Muscle layer of colon (tissue), 2 donors: ENCODE data around the gene ZNF283.
"Not testable (repeated sequence)": the region's sequence is repeated elsewhere in the genome, so short reads cannot be mapped to it uniquely, and the experiment has no call there.

Experiments
- H3K27ac ChIP-seq: one replicate; pipeline ENCODE4 v1.7.0; 2013; ENCODE audit warnings: low read depth, mild to moderate bottlenecking, low read length, moderate library complexity
- H3K27me3 ChIP-seq, 2 donors: one replicate each; pipeline ENCODE4 v1.7.0; 2013; ENCODE audit warnings: low read length in 2 of 2, mild to moderate bottlenecking in 2 of 2; ENCODE audit not compliant: insufficient read depth in 2 of 2, control insufficient read depth in 1 of 2
- H3K36me3 ChIP-seq: one replicate; pipeline ENCODE4 v1.7.0; 2013; ENCODE audit warnings: mild to moderate bottlenecking, low read length; ENCODE audit not compliant: insufficient read depth
- H3K4me1 ChIP-seq: one replicate; pipeline ENCODE4 v1.7.0; 2013; ENCODE audit warnings: mild to moderate bottlenecking, low read length; ENCODE audit not compliant: insufficient read depth
- H3K4me3 ChIP-seq, 2 donors: one replicate each; pipeline ENCODE4 v1.7.0; 2013; ENCODE audit warnings: low read length in 2 of 2, low read depth in 1 of 2, mild to moderate bottlenecking in 1 of 2, moderate library complexity in 1 of 2
- H3K9ac ChIP-seq: one replicate; pipeline ENCODE4 v1.7.0; 2013; ENCODE audit warnings: low read length
- H3K9me3 ChIP-seq: one replicate; pipeline ENCODE4 v1.7.0; 2013; ENCODE audit warnings: mild to moderate bottlenecking, low read length
- donor health status: abdominal sarcoma.
- donor health status: Adenocarcinoma of cecum.

ZNF283 gene

DNA sequence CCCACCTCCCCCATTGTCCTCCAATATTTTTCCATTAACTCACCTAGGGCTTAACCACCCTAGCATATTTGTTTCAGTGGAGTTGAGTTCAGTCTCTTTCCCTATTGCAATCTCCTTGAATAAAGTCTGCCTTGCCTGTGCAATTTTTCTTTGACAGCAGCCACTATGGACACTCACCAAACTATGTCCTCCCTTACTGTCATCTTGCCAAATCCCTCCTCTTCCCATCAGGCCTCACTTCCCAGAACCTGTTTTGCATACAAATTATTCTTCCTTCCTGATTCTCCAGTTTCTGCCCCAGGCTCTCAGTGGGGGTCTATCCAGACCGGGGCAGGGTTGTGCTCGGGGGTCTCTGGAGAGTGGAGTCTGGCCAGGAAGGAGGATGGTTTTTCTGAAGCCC, 22.7 kb upstream of the ZNF283 start:
- Histone ChIP-seq H3K4me1 (no peaks in the 10 kb centered on the region), H3K9ac (no peak overlapping the region), H3K36me3 (no peaks in the 10 kb centered on the region), H3K4me3 (no peak overlapping the region), H3K27me3 (no peaks in the 10 kb centered on the region), H3K27ac (no peak overlapping the region), H3K9me3 (no peaks in the 10 kb centered on the region)

GRCh38 chr19:43806401-43806800, 20.7 kb upstream of the ZNF283 start:
- H3K9me3 ChIP-seq, H3K27ac ChIP-seq, H3K4me1 ChIP-seq, H3K9ac ChIP-seq, H3K27me3 ChIP-seq, H3K4me3 ChIP-seq, H3K36me3 ChIP-seq: not testable (repeated sequence)

- H3K4me3 ChIP-seq = no peak overlapping the region
- no peaks in the 10 kb centered on the region for H3K9me3 ChIP-seq
- no peaks in the 10 kb centered on the region for H3K36me3 ChIP-seq
- no peaks in the 10 kb centered on the region for H3K27me3 ChIP-seq
- H3K9ac ChIP-seq = no peak overlapping the region
- no peaks in the 10 kb centered on the region for H3K4me1 ChIP-seq
- H3K27ac ChIP-seq = no peak overlapping the region
These were observed 20.3 kb upstream of the ZNF283 start for GRCh38 chr19:43806848-43807247.

GRCh38 chr19:43807651-43808050, 19.5 kb upstream of the ZNF283 start:
- no peak overlapping the region for H3K9ac ChIP-seq
- no peaks in the 10 kb centered on the region for H3K36me3 ChIP-seq
- H3K27me3 ChIP-seq = no peaks in the 10 kb centered on the region
- H3K9me3 ChIP-seq = no peaks in the 10 kb centered on the region
- H3K4me3 ChIP-seq = no peak overlapping the region
- no peak overlapping the region for H3K27ac ChIP-seq
- no peaks in the 10 kb centered on the region for H3K4me1 ChIP-seq

DNA sequence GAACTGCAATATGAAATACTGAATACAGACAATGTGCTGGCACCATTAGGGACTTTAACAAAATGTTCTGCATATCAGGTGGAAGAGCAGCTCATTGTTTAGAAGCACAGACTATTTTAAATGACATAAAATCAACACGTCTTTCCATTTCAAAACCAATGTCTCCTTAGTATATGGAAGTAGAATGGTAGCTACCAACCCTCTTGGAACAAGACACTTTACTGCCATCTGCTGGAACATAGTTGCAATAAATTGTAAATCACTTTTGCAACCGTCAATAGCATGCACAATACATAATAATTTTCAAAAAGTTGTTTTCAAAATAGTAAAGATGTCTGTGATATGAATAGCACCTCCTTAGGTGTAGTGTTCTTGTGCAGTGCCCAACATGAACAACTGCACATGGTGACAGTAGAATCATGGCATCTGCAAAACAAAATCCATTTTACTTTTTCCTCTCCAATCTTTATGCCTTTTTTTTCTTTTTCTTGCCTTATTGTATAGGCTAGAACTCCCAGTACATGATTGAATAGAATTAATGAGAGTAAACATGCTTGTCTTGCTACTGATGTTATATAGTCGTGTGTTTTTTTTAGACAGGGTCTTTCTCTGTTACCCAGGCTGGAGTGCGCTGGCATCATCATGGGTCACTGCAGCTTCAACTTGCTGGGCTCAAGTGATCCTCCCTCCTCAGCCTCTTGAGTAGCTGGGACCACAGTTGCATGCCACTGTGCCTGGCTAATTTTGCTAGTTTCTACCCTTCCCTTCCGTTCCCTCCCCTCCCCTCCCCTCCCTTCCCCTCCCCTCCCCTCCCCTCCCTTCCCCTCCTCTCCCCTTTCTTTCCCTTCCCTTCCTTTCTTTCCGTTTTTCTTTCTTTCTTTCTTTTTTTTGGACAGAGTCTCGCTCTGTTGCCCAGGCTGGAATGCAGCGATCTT, 17.1 kb upstream of the ZNF283 start:
- no peaks in the 10 kb centered on the region for H3K9me3 ChIP-seq
- no peaks in the 10 kb centered on the region for H3K36me3 ChIP-seq
- no peak overlapping the region for H3K4me3 ChIP-seq
- H3K4me1 ChIP-seq = no peaks in the 10 kb centered on the region
- H3K27me3 ChIP-seq = no peaks in the 10 kb centered on the region
- H3K27ac ChIP-seq = no peak overlapping the region
- no peak overlapping the region for H3K9ac ChIP-seq

DNA sequence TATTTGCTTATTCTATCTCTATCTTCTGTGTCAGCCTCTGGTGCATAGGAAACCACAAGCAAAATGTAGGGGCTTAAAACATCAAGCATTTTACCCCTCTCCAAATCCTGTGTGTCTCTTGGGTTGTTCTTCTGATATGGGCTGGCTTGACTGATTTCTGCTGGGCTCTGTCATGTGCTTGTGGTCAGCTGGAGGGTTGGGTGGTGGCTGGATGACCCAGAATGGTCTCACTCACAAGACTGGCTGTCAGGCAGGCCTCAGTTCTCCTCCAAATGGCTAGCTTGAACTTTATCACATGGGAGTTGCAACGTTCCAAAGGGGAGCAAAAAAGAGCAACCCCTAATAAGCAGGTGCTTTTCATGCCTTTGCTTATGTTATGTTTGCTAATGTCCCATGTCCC, 15.3 kb upstream of the ZNF283 start:
- H3K27me3 ChIP-seq = no peaks in the 10 kb centered on the region
- no peak overlapping the region for H3K9ac ChIP-seq
- no peak overlapping the region for H3K27ac ChIP-seq
- H3K36me3 ChIP-seq = no peaks in the 10 kb centered on the region
- no peaks in the 10 kb centered on the region for H3K9me3 ChIP-seq
- no peaks in the 10 kb centered on the region for H3K4me1 ChIP-seq
- H3K4me3 ChIP-seq = no peak overlapping the region

GRCh38 chr19:43812259-43812658, 14.9 kb upstream of the ZNF283 start:
- Histone ChIP-seq H3K4me1 (no peaks in the 10 kb centered on the region), H3K36me3 (no peaks in the 10 kb centered on the region), H3K9me3 (no peaks in the 10 kb centered on the region), H3K4me3 (no peak overlapping the region), H3K27ac (no peak overlapping the region), H3K27me3 (no peaks in the 10 kb centered on the region), H3K9ac (no peak overlapping the region)

- Histone ChIP-seq H3K9me3 (no peaks in the 10 kb centered on the region), H3K4me1 (no peaks in the 10 kb centered on the region), H3K36me3 (no peaks in the 10 kb centered on the region), H3K9ac (no peak overlapping the region), H3K4me3 (no peak overlapping the region), H3K27me3 (no peaks in the 10 kb centered on the region), H3K27ac (no peak overlapping the region)
These were observed 14.4 kb upstream of the ZNF283 start for GRCh38 chr19:43812688-43813087.

DNA sequence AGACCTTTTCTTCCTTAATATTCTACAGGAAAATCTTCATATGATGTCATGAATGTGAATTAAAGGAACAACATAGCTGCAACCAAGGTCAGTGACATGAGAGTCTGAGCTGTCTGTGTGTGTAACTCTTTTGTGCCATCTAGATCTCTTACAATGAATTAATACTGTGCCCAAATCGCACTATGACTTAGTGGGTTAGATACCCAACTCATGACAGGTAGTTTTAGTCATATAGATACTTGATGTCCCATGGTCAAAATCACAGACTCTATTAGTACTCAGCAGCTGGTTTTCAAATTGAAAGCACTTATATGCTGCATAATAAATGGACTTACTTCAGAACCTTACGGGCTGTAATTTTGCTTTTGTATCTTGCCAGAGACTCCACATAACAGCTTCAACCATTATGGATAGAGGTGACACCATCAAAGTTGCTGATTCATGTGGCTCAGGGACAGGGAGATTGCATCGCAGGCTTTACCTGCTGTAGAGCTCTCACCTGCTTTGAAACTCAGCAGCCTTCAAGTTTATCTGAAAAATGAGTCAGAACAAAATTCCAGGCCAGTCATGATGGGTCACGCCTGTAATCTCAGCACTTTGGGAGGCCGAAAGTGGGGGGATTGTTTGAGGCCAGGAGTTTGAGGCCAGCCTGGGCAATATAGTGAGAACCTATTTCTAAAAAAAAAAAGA, 12.3 kb upstream of the ZNF283 start:
- no peak overlapping the region for H3K27ac ChIP-seq
- H3K9me3 ChIP-seq = no peaks in the 10 kb centered on the region
- H3K9ac ChIP-seq = no peak overlapping the region
- no peak overlapping the region for H3K4me3 ChIP-seq
- no peaks in the 10 kb centered on the region for H3K27me3 ChIP-seq
- H3K36me3 ChIP-seq = no peaks in the 10 kb centered on the region
- H3K4me1 ChIP-seq = no peaks in the 10 kb centered on the region

GRCh38 chr19:43817454-43817853, 9.7 kb upstream of the ZNF283 start:
- H3K9ac ChIP-seq = not testable (repeated sequence)

GRCh38 chr19:43818500-43818899, 8.6 kb upstream of the ZNF283 start:
- H3K4me3 ChIP-seq = no peak overlapping the region
- H3K27me3 ChIP-seq = peaks cover 0 to 8% of the 10 kb centered on the region in 2 donors
- H3K9me3 ChIP-seq = no peaks in the 10 kb centered on the region
- no peaks in the 10 kb centered on the region for H3K36me3 ChIP-seq
- H3K27ac ChIP-seq = no peak overlapping the region
- H3K4me1 ChIP-seq = no peaks in the 10 kb centered on the region
- no peak overlapping the region for H3K9ac ChIP-seq

More at GRCh38 chr19:43817454-43817853, 9.7 kb upstream of the ZNF283 start:
- H3K4me3 ChIP-seq, H3K27ac ChIP-seq, H3K9me3 ChIP-seq, H3K4me1 ChIP-seq, H3K27me3 ChIP-seq, H3K36me3 ChIP-seq: not testable (repeated sequence)
